ENCODE measurements around the gene ETV3L. TPM values are rescaled to one million over a fixed set of nuclear protein-coding genes. Genes with fewer than 3 reads are reported as not detected.

Gene ETV3L
- total RNA-seq, 1 experiment from 2014 or later = 0.13 TPM

DNA sequence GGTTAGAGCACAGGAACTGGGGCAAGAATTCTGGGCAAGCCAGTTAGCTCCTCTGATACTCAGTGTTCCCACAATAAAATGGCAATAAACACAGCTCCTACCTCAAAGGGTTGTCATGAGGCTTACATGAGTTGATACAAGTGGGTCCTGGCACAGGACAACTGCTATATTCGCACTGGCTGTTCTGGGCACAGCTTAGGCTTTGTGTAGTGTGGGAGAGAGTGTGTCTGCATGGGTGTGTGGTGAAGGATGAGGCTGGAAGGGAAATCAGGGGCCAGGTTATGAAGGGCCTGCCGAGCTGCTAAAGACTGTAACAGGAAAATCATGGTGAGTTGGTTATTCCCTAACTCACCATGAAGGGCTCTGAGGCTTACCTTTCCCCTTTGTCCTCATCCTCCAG lies 19.8 kb upstream of the ETV3L start (continued):
- TF ChIP-seq, protein P1, sequence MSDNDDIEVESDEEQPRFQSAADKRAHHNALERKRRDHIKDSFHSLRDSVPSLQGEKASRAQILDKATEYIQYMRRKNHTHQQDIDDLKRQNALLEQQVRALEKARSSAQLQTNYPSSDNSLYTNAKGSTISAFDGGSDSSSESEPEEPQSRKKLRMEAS (CRISPR knock-in tag; IDR thresholded peaks at IDR 0.05) = no peak
- TF ChIP-seq, protein P2, sequence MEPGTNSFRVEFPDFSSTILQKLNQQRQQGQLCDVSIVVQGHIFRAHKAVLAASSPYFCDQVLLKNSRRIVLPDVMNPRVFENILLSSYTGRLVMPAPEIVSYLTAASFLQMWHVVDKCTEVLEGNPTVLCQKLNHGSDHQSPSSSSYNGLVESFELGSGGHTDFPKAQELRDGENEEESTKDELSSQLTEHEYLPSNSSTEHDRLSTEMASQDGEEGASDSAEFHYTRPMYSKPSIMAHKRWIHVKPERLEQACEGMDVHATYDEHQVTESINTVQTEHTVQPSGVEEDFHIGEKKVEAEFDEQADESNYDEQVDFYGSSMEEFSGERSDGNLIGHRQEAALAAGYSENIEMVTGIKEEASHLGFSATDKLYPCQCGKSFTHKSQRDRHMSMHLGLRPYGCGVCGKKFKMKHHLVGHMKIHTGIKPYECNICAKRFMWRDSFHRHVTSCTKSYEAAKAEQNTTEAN (CRISPR knock-in tag; IDR thresholded peaks at IDR 0.05) = no peak
- no peak for TF ChIP-seq ZNF671 (CRISPR knock-in tag; IDR thresholded peaks at IDR 0.05)
- no peak for TF ChIP-seq NFYB (CRISPR knock-in tag; conservative IDR thresholded peaks at IDR 0.05; ENCODE audit: low read depth)
- no peak for TF ChIP-seq PRRX2 (CRISPR knock-in tag; IDR thresholded peaks at IDR 0.05)
- TF ChIP-seq ELF4 (CRISPR knock-in tag; IDR thresholded peaks at IDR 0.05; ENCODE audit: low read depth) = no peak
- TF ChIP-seq, protein P3, sequence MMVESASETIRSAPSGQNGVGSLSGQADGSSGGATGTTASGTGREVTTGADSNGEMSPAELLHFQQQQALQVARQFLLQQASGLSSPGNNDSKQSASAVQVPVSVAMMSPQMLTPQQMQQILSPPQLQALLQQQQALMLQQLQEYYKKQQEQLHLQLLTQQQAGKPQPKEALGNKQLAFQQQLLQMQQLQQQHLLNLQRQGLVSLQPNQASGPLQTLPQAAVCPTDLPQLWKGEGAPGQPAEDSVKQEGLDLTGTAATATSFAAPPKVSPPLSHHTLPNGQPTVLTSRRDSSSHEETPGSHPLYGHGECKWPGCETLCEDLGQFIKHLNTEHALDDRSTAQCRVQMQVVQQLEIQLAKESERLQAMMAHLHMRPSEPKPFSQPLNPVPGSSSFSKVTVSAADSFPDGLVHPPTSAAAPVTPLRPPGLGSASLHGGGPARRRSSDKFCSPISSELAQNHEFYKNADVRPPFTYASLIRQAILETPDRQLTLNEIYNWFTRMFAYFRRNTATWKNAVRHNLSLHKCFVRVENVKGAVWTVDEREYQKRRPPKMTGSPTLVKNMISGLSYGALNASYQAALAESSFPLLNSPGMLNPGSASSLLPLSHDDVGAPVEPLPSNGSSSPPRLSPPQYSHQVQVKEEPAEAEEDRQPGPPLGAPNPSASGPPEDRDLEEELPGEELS (CRISPR knock-in tag; IDR thresholded peaks at IDR 0.05) = no peak
- TF ChIP-seq CREB1 (CRISPR knock-in tag; IDR thresholded peaks at IDR 0.05) = no peak
- no peak for TF ChIP-seq EMX1 (CRISPR knock-in tag; IDR thresholded peaks at IDR 0.05)

DNA sequence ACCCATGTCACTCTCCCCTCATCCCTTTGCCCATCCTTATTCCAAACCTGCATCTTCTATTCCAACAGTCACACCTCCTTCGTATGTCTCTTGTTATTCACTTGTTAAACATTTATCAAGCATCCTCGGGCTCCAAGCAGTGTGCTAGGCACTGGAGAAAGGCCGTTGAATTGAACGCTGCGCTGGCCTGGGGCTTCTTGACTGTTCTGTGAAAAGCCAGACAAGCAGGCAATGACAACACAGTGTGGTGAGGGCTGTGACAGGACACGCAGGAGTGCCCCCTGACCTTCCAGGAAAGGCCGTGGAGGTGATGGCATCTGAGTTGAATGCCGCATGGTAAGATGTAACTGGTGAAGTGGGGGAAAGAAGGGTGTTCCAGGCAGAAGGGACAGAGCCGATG lies 19.4 kb upstream of the ETV3L start:
- H3K27ac Mint-ChIP-seq = peak overlapping the region; percentile 2; the same call in 1 of the 2 replicates
- TF ChIP-seq, protein P4, sequence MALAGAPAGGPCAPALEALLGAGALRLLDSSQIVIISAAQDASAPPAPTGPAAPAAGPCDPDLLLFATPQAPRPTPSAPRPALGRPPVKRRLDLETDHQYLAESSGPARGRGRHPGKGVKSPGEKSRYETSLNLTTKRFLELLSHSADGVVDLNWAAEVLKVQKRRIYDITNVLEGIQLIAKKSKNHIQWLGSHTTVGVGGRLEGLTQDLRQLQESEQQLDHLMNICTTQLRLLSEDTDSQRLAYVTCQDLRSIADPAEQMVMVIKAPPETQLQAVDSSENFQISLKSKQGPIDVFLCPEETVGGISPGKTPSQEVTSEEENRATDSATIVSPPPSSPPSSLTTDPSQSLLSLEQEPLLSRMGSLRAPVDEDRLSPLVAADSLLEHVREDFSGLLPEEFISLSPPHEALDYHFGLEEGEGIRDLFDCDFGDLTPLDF (CRISPR knock-in tag; IDR thresholded peaks at IDR 0.05) = no peak
- TF ChIP-seq CREB1 (CRISPR knock-in tag; IDR thresholded peaks at IDR 0.05) = no peak
- H3K36me3 Mint-ChIP-seq = peaks cover 11% of the 10 kb centered on the region
- ChIA-PET POLR2A (no interaction called here), CTCF (interaction anchor here (1.1 to 1.5 kb wide), 2 partner anchors 29 to 37 kb away, joined by 3 to 6 read pairs; no protein-coding TSS in a partner anchor)
- ATAC-seq = no peak
- no peak overlapping the region for H3K4me3 Mint-ChIP-seq
- H3K9me3 Mint-ChIP-seq = no peaks in the 10 kb centered on the region
- no peak for DNase-seq (ENCODE audit: low spot score)
- H3K4me1 Mint-ChIP-seq = peaks cover 59% of the 10 kb centered on the region
- peaks cover 5% of the 10 kb centered on the region; the same call in 1 of the 2 replicates for H3K27me3 Mint-ChIP-seq (ENCODE audit: low read depth)

DNA sequence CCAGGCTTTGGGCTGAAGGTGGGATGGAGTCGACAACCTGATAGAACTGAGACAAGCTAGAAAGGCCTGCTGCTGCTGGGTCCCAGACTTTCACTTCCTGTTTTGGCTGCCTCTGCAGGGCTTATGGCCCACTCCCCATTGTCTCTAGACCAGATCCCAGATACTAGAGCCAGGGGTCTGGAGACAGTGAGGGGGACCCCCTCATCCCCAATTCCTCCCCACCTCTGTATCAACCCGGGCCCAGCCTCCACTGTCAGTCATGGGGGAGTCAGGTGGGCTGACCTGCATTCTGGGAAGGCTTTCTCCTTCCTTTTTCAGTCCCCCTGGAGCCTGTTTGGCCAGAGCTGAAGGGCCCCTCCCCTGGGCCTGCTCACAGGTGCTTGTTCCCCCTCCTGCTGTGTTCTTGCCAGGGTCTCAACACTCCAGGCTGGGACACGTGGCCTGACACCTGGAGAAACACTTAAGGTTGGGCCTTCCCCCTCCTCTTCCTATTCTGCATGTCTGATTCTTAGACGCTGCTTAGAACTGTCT lies 18.0 kb upstream of the ETV3L start:
- TF ChIP-seq ZNF423 (CRISPR knock-in tag; IDR thresholded peaks at IDR 0.05) (peak; percentile 76), MYBL2 (CRISPR knock-in tag; IDR thresholded peaks at IDR 0.05) (no peak)
- TF ChIP-seq, protein P5, sequence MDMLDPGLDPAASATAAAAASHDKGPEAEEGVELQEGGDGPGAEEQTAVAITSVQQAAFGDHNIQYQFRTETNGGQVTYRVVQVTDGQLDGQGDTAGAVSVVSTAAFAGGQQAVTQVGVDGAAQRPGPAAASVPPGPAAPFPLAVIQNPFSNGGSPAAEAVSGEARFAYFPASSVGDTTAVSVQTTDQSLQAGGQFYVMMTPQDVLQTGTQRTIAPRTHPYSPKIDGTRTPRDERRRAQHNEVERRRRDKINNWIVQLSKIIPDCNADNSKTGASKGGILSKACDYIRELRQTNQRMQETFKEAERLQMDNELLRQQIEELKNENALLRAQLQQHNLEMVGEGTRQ (CRISPR knock-in tag; IDR thresholded peaks at IDR 0.05) = 0 out of 2 replicates have a peak, but pooled peaks have one; percentile 16
- Mint-ChIP-seq H3K36me3 (no peaks in the 10 kb centered on the region), H3K27ac (peak overlapping the region; percentile 58; the same call in 1 of the 2 replicates), H3K27me3 (ENCODE audit: low read depth) (peaks cover 5% of the 10 kb centered on the region; the same call in 1 of the 2 replicates), H3K4me1 (peaks cover 69% of the 10 kb centered on the region), H3K9me3 (no peaks in the 10 kb centered on the region), H3K4me3 (no peak overlapping the region)
- ChIA-PET POLR2A (no interaction called here), CTCF (interaction anchor here (1.0 to 1.7 kb wide), 2 partner anchors 18 to 27 kb away, joined by 4 to 10 read pairs; no protein-coding TSS in a partner anchor)
- DNase-seq (ENCODE audit: low spot score) = no peak
- no peak for ATAC-seq

DNA sequence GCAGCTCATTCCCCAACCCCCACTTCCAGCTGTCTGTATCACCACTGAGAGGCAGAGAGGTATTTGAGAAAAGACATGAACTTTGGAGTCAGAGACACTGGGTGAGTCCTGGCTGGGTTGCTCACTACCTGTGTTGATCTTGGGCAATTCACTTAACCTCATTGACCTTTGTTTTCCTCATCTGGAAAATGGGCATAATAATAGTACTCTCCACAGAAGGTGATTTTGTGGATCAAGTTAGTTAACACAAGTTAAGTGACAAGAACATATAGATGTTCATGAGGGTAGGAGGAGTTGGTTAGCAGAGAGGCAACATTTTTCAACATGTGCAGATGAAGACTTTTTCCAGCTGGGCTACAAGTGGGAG lies 17.1 kb upstream of the ETV3L start:
- Mint-ChIP-seq H3K27ac (0 out of 2 replicates have a peak overlapping the region, but pooled peaks have one; percentile 43), H3K9me3 (no peaks in the 10 kb centered on the region), H3K36me3 (no peaks in the 10 kb centered on the region), H3K27me3 (ENCODE audit: low read depth) (peaks cover 8% of the 10 kb centered on the region), H3K4me1 (peaks cover 72% of the 10 kb centered on the region), H3K4me3 (no peak overlapping the region)
- ChIA-PET CTCF (interaction anchor here (0.6 to 4.2 kb wide), 6 partner anchors 19 to 1999 kb away, joined by 3 to 38 read pairs (median 5); no protein-coding TSS in a partner anchor), POLR2A (no interaction called here)
- DNase-seq (ENCODE audit: low spot score) (no peak), ATAC-seq (no peak)
- no peak for TF ChIP-seq GTF2I (CRISPR knock-in tag; conservative IDR thresholded peaks at IDR 0.05)
- no peak for TF ChIP-seq SOX15 (CRISPR knock-in tag; IDR thresholded peaks at IDR 0.05)
- no peak for TF ChIP-seq JUN (CRISPR knock-in tag; IDR thresholded peaks at IDR 0.05)
- TF ChIP-seq, protein P6, sequence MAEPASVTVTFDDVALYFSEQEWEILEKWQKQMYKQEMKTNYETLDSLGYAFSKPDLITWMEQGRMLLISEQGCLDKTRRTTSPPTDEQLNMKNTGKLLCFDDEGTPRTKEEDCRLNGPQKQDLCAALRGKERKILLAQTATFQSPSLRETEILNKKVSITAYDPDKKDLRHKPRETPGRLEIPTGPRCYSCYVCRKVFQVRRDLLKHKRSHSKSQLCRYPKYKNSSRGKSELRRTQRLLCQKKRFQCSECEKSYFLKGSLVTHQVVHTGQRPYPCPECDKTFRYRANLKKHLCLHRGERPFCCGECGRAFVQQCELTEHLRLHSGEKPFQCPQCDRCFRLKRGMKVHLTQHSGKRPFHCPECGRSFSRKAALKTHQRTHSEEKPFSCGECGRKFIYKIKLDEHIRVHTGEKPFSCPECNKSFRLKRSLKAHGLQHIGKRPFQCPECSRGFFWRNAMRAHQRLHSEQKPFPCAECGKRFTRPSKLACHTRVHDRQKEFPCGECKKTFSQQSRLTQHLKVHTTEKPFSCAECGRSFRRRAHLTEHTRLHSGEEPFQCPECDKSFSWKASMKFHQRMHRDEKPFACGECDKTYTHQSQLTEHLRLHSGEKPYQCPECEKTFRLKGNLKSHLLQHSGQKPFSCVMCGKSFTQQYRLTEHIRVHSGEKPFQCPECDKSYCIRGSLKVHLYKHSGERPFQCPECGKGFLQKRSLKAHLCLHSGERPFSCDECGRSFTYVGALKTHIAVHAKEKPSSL (CRISPR knock-in tag; conservative IDR thresholded peaks at IDR 0.05) = no peak
- TF ChIP-seq TEAD4 (CRISPR knock-in tag; IDR thresholded peaks at IDR 0.05) = no peak
- TF ChIP-seq, protein P7, sequence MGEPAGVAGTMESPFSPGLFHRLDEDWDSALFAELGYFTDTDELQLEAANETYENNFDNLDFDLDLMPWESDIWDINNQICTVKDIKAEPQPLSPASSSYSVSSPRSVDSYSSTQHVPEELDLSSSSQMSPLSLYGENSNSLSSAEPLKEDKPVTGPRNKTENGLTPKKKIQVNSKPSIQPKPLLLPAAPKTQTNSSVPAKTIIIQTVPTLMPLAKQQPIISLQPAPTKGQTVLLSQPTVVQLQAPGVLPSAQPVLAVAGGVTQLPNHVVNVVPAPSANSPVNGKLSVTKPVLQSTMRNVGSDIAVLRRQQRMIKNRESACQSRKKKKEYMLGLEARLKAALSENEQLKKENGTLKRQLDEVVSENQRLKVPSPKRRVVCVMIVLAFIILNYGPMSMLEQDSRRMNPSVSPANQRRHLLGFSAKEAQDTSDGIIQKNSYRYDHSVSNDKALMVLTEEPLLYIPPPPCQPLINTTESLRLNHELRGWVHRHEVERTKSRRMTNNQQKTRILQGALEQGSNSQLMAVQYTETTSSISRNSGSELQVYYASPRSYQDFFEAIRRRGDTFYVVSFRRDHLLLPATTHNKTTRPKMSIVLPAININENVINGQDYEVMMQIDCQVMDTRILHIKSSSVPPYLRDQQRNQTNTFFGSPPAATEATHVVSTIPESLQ (CRISPR knock-in tag; IDR thresholded peaks at IDR 0.05) = no peak
